ENCODE data around the gene TGDS. TPM values are rescaled to one million over a fixed set of nuclear protein-coding genes. Genes with fewer than 3 reads are reported as not detected.

TGDS gene
- total RNA-seq, 1 experiment from 2014 or later = 9.0 TPM

DNA sequence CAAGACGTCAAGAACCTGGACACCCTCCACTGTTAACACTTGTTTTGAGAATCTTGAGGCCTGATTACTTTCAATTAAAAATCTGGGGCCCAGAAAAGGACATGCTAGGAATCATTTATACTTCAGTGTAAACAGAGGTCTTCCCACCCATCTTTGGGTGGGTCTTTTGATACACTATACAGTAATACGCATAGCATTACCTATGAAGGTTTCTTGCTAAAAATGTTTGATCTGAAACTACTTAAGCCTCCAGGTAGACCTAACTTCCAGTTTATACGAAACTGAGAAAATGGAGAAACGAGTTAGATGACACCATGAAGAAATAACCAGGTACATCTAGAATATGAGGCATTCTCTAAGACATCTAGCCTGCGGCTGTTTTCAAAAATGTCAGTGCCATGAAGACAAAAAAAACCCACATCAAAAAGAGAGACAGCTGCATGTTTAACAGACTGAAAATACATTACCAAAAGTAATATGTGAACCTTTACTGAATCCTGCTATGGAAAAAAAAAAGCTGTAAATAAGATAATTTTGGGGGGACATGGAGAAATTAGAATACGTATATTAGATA lies 36.6 kb downstream of the TGDS start:
- no peaks in the 10 kb centered on the region for H3K27me3 ChIP-seq (ENCODE audit: low read length)
- no peak for TF ChIP-seq CTCF (conservative IDR thresholded peaks at IDR 0.05; ENCODE audit: low read depth, low read length)
- H4K20me1 ChIP-seq (ENCODE audit: low read length) = no peaks in the 10 kb centered on the region
- no peak for DNase-seq
- H3K9me2 ChIP-seq (replicated peaks; ENCODE audit: low read length) = no peaks in the 10 kb centered on the region
- H3K9ac ChIP-seq (ENCODE audit: low read length) = no peak overlapping the region
- no peaks in the 10 kb centered on the region for H3F3A ChIP-seq (ENCODE audit: low read length, unreplicated experiment)
- H3K36me3 ChIP-seq (ENCODE audit: low read depth, low read length) = no peaks in the 10 kb centered on the region
- no TSS peak for BruUV-seq (replicated peaks)
- no peak overlapping the region for H2AFZ ChIP-seq (ENCODE audit: low read length)
- ChIA-PET POLR2A (ENCODE audit: unreplicated experiment) (no interaction called here), CTCF (interaction anchor here (0.6 kb wide), 1 partner anchor 98 kb away, joined by 5 read pairs; no protein-coding TSS in a partner anchor)
- intact Hi-C loops (cut with micrococcal nuclease) = no loop called here
- no peak for ATAC-seq
- H3K79me2 ChIP-seq (ENCODE audit: low read length) = no peaks in the 10 kb centered on the region
- no peaks in the 10 kb centered on the region for H3K9me3 ChIP-seq (ENCODE audit: low read length)
- no peak overlapping the region for H3K27ac ChIP-seq (ENCODE audit: low read length)
- no peak overlapping the region for H3K4me3 ChIP-seq (ENCODE audit: low read length)
- peaks cover 5% of the 10 kb centered on the region; the same call in 1 of the 2 replicates for H3K4me1 ChIP-seq (ENCODE audit: insufficient read depth, low read length)
- H3K4me2 ChIP-seq (ENCODE audit: low read length) = no peak overlapping the region

- no peak for DNase-seq
- Histone ChIP-seq H3K4me1 (ENCODE audit: insufficient read depth, low read length) (peaks cover 5% of the 10 kb centered on the region; the same call in 1 of the 2 replicates), H3K9ac (ENCODE audit: low read length) (no peak overlapping the region), H2AFZ (ENCODE audit: low read length) (no peak overlapping the region), H3K4me2 (ENCODE audit: low read length) (no peak overlapping the region), H3K36me3 (ENCODE audit: low read depth, low read length) (no peaks in the 10 kb centered on the region), H3K27ac (ENCODE audit: low read length) (no peak overlapping the region), H3F3A (ENCODE audit: low read length, unreplicated experiment) (no peaks in the 10 kb centered on the region), H3K79me2 (ENCODE audit: low read length) (no peaks in the 10 kb centered on the region), H3K9me2 (replicated peaks; ENCODE audit: low read length) (no peaks in the 10 kb centered on the region), H4K20me1 (ENCODE audit: low read length) (no peaks in the 10 kb centered on the region), H3K9me3 (ENCODE audit: low read length) (no peaks in the 10 kb centered on the region), H3K27me3 (ENCODE audit: low read length) (no peaks in the 10 kb centered on the region), H3K4me3 (ENCODE audit: low read length) (no peak overlapping the region)
- no peak for ATAC-seq
- intact Hi-C loops (cut with micrococcal nuclease) = no loop called here
- ChIA-PET POLR2A (ENCODE audit: unreplicated experiment) (no interaction called here), CTCF (no interaction called here)
- no TSS peak for BruUV-seq (replicated peaks)
- TF ChIP-seq EZH2phosphoT487 (IDR thresholded peaks at IDR 0.05; ENCODE audit: borderline replicate concordance, low read length) = no peak
- TF ChIP-seq EZH2 (IDR thresholded peaks at IDR 0.05; ENCODE audit: low read length, unreplicated experiment) = no peak
- TF ChIP-seq CTCF (conservative IDR thresholded peaks at IDR 0.05; ENCODE audit: low read depth, low read length) = no peak
These were observed 37.2 kb downstream of the TGDS start for GRCh38 chr13:94558716-94559115.

- no peaks in the 10 kb centered on the region for H4K20me1 ChIP-seq (ENCODE audit: low read length)
- CTCF ChIA-PET = no interaction called here
- H3K9me2 ChIP-seq (replicated peaks; ENCODE audit: low read length) = no peaks in the 10 kb centered on the region
- ATAC-seq = no peak
- BruUV-seq (replicated peaks) = no TSS peak
- no peaks in the 10 kb centered on the region for H3K27me3 ChIP-seq (ENCODE audit: low read length)
- no peaks in the 10 kb centered on the region for H3K36me3 ChIP-seq (ENCODE audit: low read depth, low read length)
- DNase-seq = no peak
- peaks cover 5% of the 10 kb centered on the region; the same call in 1 of the 2 replicates for H3K4me1 ChIP-seq (ENCODE audit: insufficient read depth, low read length)
- no peak overlapping the region for H3K4me2 ChIP-seq (ENCODE audit: low read length)
- H3K27ac ChIP-seq (ENCODE audit: low read length) = no peak overlapping the region
- no peak overlapping the region for H3K9ac ChIP-seq (ENCODE audit: low read length)
- intact Hi-C loops (cut with micrococcal nuclease) = no loop called here
- no peak overlapping the region for H2AFZ ChIP-seq (ENCODE audit: low read length)
- POLR2A ChIA-PET (ENCODE audit: unreplicated experiment) = no interaction called here
- no peaks in the 10 kb centered on the region for H3F3A ChIP-seq (ENCODE audit: low read length, unreplicated experiment)
- no peak overlapping the region for H3K4me3 ChIP-seq (ENCODE audit: low read length)
- TF ChIP-seq EZH2phosphoT487 (IDR thresholded peaks at IDR 0.05; ENCODE audit: borderline replicate concordance, low read length) (no peak), CTCF (conservative IDR thresholded peaks at IDR 0.05; ENCODE audit: low read depth, low read length) (no peak)
- H3K9me3 ChIP-seq (ENCODE audit: low read length) = no peaks in the 10 kb centered on the region
- no peaks in the 10 kb centered on the region for H3K79me2 ChIP-seq (ENCODE audit: low read length)
These were observed 38.2 kb downstream of the TGDS start for GRCh38 chr13:94557684-94558235.

Measured in PC-3 (cell line).